HT1080 (cell line): ENCODE data around the gene MYO1A. TPM values are rescaled to one million over a fixed set of nuclear protein-coding genes. Genes with fewer than 3 reads are reported as not detected.

ENCODE experiments used
- total RNA-seq: library from RNA; depleted of rRNA; stranded (reverse); fragments of >200 nt; shearing (Covaris generic); gene quantifications from 2 replicates; pipeline ENCODE4 v1.2.3, GENCODE V29; 2014; rRNA removed

The MYO1A gene
- total RNA-seq, 1 experiment from 2014 or later, result not detected

Other genes starting within 250 kb of the MYO1A start
- gene SDR9C7, start 115.7 kb downstream of the MYO1A start, total RNA-seq, result not detected in 2 replicates
- not detected in 2 replicates for gene RDH16, start 92.5 kb downstream of the MYO1A start, total RNA-seq
- gene ZBTB39, start 43.6 kb downstream of the MYO1A start, total RNA-seq, result 5.0 and 6.9 TPM in 2 replicates
- not detected in 2 replicates for gene TAC3, start 33.6 kb downstream of the MYO1A start, total RNA-seq
- 19.0 and 23.3 TPM in 2 replicates for gene NEMP1, start 28.7 kb upstream of the MYO1A start, total RNA-seq
- 27.4 and 30.6 TPM in 2 replicates for gene NAB2, start 39.0 kb upstream of the MYO1A start, total RNA-seq
- 107 and 118 TPM in 2 replicates for gene STAT6, start 61.2 kb upstream of the MYO1A start, total RNA-seq
- gene LRP1, start 78.4 kb upstream of the MYO1A start, total RNA-seq, result 12.5 and 14.8 TPM in 2 replicates
- gene LRP1-AS, start 97.5 kb upstream of the MYO1A start, total RNA-seq, result not detected in 2 replicates
- gene NXPH4, start 166.7 kb upstream of the MYO1A start, total RNA-seq, result 11.9 and 17.1 TPM in 2 replicates
- 263 and 293 TPM in 2 replicates for gene SHMT2, start 179.6 kb upstream of the MYO1A start, total RNA-seq
- 0.10 and 0.27 TPM in 2 replicates for gene STAC3, start 201.1 kb upstream of the MYO1A start, total RNA-seq